Stimulated activated CD8-positive, alpha-beta memory T cell treated with anti-CD3 and anti-CD28 coated beads, Interleukin-15, amount 100 ng/mL, for 48 hours (primary cell): Measurements from ENCODE around the gene PUSL1.
A peak's percentile ranks its signal among the peaks of the same experiment; 100 is the strongest.

Source experiments
- DNase-seq, 2 donors: peaks; one replicate each; pipeline ENCODE4 v3.0.0-alpha.2; 2020; ENCODE audit warnings: low read depth in 2 of 2

Gene PUSL1

GRCh38 chr1:1324084-1324523, 15.7 kb downstream of the PUSL1 start:
- DNase-seq, result no peak

GRCh38 chr1:1324524-1325287, 16.3 kb downstream of the PUSL1 start, which contains the start of the genes CPTP and INTS11:
TSS of gene CPTP (plus strand) at chr1:1324802. CDS start at chr1:1326911, 2,109 bp downstream.
TSS of gene INTS11 (minus strand) at chr1:1324660. CDS start at chr1:1324608, 52 bp downstream.
- DNase-seq, result peak; percentile 93 to 96

DNA sequence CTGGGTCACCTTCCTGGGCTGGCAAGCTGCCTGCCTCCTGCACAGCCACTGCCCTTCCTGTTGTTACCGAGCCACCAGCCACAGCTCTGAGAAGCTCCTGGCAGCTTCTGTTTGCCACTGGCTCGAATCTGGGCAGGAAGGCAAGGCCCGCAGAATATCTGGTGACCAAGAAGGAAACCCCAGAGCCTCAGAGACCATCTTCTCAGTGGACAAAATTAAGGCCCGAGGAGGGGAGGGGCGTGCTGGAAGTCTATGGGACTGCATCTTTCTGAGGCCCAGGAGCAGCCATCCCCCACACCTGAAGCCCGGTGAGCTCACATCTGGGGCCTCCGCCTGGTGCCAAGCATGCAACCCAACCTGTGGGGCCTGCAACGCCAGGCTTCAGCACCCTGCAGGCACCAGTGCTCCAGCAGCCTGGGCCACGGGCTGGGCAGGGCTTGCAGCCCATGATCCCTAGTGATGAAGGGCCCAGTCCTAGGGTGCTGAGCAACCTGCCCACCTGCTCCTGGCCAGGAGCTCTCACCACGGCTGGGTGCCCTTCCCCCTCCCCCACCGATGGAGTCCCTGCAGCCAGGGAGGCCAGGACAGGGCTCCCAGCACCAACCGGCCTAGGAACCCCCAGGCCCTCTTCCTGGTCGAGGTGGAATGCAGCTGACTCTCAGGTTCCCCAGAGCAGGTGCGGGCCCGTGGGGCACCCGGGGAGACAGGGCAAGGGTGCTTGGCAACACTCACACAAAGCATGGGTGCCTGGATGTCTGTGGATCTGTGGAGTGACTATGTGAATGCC, 17.1 kb downstream of the PUSL1 start:
- no peak for DNase-seq

GRCh38 chr1:1326075-1326605, 17.7 kb downstream of the PUSL1 start:
- no peak for DNase-seq

DNA sequence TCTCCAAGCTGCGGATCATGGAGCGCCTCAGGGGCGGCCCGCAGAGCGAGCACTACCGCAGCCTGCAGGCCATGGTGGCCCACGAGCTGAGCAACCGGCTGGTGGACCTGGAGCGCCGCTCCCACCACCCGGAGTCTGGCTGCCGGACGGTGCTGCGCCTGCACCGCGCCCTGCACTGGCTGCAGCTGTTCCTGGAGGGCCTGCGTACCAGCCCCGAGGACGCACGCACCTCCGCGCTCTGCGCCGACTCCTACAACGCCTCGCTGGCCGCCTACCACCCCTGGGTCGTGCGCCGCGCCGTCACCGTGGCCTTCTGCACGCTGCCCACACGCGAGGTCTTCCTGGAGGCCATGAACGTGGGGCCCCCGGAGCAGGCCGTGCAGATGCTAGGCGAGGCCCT, 18.9 kb downstream of the PUSL1 start:
- no peak for DNase-seq

GRCh38 chr1:1328254-1328653, 19.9 kb downstream of the PUSL1 start:
- no peak for DNase-seq

- DNase-seq, result no peak
These were observed 21.2 kb downstream of the PUSL1 start for GRCh38 chr1:1329304-1330210.

- DNase-seq, result no peak
These were observed 22.1 kb downstream of the PUSL1 start for GRCh38 chr1:1330366-1331067.

DNA sequence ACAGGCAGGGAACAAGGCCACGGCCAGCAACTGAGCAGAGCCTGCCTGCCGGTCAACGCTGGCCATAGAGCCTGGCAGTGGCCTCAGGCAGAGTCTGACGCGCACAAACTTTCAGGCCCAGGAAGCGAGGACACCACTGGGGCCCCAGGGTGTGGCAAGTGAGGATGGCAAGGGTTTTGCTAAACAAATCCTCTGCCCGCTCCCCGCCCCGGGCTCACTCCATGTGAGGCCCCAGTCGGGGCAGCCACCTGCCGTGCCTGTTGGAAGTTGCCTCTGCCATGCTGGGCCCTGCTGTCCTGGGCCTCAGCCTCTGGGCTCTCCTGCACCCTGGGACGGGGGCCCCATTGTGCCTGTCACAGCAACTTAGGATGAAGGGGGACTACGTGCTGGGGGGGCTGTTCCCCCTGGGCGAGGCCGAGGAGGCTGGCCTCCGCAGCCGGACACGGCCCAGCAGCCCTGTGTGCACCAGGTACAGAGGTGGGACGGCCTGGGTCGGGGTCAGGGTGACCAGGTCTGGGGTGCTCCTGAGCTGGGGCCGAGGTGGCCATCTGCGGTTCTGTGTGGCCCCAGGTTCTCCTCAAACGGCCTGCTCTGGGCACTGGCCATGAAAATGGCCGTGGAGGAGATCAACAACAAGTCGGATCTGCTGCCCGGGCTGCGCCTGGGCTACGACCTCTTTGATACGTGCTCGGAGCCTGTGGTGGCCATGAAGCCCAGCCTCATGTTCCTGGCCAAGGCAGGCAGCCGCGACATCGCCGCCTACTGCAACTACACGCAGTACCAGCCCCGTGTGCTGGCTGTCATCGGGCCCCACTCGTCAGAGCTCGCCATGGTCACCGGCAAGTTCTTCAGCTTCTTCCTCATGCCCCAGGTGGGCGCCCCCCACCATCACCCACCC, 22.9 kb downstream of the PUSL1 start, which contains the start of gene TAS1R3:
TAS1R3 (plus strand) TSS at position 213 of the 898 bp plus-strand sequence; CDS start at position 279, 66 bp downstream.
- no peak for DNase-seq

GRCh38 chr1:1332031-1332755, 23.8 kb downstream of the PUSL1 start:
- DNase-seq, result no peak

- no peak for DNase-seq
These were observed 24.5 kb downstream of the PUSL1 start for GRCh38 chr1:1332774-1333480.

GRCh38 chr1:1333551-1334241, 25.3 kb downstream of the PUSL1 start:
- DNase-seq, result no peak

GRCh38 chr1:1334835-1335234, 26.4 kb downstream of the PUSL1 start:
- no peak for DNase-seq

GRCh38 chr1:1335283-1335682, 26.9 kb downstream of the PUSL1 start:
- no peak for DNase-seq

- no peak for DNase-seq
These were observed 27.4 kb downstream of the PUSL1 start for GRCh38 chr1:1335792-1336248.

DNA sequence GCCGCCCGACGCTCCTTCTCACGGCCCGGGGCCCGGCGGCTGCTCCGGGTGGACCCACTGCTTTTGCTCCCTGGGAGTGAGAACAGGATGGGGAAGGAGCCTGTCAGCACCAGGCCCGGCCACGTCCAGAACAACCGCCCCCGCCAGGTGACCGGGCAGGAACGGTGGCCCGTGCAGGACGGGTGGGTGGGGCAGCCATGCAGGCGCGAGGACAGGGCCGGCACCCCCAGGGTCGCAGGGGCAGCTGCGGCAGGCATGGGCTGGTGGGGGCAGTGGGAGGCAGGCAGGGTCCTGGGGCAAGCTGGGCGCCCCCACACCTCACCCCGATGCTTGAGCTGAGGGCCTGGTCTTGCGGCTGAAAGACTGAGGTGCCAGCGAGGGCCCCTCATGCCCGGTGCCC, 28.0 kb downstream of the PUSL1 start:
- DNase-seq, result no peak

DNA sequence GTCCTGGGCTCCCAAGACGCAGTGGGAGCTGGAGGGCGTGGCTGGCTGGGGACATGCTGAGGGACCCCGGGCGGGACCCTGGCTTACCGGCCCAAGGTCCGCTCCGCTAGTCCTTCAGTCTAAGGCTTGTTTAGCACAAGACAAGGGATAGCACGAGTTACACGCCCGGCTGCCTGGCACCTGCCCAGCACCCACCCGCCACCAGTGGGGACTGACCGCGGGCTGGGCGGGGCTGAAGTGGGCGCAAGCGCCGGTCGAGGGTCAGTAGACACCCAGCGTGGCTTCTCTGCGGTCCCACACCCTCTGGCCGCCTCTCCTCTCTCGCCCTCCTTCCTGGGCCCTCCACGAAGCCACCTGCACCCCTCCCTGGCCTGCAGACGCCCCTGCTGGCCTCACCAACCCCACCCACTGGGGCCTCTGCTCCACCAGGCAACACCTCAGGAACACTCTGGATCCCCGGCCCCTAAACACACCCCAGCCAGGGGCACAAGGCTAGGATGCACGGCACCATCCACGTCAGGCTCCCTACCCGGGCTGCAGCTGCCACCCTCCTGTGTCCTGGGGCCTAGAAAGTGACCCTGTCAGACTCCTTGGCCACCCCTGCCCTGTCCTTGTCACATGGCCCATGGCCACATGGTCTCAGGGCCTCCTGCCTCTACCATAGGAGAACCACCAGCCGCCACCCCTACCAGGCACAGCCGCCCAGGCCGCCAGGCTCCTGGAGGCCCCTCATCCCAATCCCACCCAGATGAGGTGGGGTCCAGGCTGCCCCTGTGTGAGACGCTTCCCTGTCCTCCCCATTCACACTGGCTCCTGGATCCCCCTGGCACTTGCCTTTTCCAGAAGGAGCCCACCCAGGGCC, 28.8 kb downstream of the PUSL1 start:
- no peak for DNase-seq
